ENCODE results near the gene MVB12A.

Gene MVB12A

DNA sequence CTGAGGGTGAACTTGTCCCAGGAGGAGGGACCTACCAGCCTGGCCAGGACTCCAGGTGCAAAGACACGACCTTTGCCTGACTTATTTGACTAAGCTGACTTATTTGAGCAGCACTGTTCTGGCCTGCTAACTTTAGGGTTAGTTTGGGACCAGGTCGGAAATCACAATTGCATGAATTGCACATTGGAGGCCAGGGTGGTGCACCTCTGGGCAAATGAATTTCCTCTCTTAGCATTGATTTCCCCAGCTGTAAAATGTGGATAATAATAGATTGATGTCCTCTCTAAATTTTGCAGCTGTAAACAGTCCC is 13.0 kb upstream of the MVB12A start:
- DNase-seq (ENCODE audit: extremely low read depth, insufficient read length): no peak

DNA sequence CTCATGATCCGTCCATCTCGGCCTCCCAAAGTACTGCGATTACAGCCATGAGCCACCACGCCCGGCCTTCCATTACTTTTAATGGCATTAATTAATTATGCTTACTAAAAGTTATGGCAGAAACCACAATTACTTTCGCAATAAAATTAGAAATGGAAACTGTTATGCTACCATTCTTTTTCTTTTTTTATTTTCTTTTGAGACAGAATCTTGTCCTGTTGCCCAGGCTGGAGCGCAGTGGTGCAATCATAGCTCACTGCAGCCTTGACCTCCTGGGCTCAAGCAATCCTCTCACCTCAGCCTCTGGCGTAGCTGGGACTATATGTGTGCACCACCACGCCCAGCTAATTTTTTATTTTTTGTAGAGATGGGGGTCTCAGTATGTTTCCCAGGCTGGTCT is 9.9 kb upstream of the MVB12A start:
- H3K27me3 ChIP-seq (replicated peaks; ENCODE audit: control insufficient read depth, insufficient read depth, low read length): no peaks in the 10 kb centered on the region
- no peak for DNase-seq (ENCODE audit: extremely low read depth, insufficient read length)
- no peak overlapping the region for H3K4me3 ChIP-seq (replicated peaks; ENCODE audit: low read depth, low read length)
- TF ChIP-seq, protein P1, sequence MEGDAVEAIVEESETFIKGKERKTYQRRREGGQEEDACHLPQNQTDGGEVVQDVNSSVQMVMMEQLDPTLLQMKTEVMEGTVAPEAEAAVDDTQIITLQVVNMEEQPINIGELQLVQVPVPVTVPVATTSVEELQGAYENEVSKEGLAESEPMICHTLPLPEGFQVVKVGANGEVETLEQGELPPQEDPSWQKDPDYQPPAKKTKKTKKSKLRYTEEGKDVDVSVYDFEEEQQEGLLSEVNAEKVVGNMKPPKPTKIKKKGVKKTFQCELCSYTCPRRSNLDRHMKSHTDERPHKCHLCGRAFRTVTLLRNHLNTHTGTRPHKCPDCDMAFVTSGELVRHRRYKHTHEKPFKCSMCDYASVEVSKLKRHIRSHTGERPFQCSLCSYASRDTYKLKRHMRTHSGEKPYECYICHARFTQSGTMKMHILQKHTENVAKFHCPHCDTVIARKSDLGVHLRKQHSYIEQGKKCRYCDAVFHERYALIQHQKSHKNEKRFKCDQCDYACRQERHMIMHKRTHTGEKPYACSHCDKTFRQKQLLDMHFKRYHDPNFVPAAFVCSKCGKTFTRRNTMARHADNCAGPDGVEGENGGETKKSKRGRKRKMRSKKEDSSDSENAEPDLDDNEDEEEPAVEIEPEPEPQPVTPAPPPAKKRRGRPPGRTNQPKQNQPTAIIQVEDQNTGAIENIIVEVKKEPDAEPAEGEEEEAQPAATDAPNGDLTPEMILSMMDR (IDR thresholded peaks at IDR 0.05; ENCODE audit: insufficient read depth, low read length, poor library complexity, severe bottlenecking): no peak
- H3K36me3 ChIP-seq (ENCODE audit: control insufficient read depth, insufficient read depth, low read length): peaks cover 13% of the 10 kb centered on the region

More for the DNA sequence above, 13.0 kb upstream of the MVB12A start:
- no peaks in the 10 kb centered on the region for H3K27me3 ChIP-seq (replicated peaks; ENCODE audit: control insufficient read depth, insufficient read depth, low read length)
- TF ChIP-seq, protein P1 (IDR thresholded peaks at IDR 0.05; ENCODE audit: insufficient read depth, low read length, poor library complexity, severe bottlenecking): no peak
- H3K4me3 ChIP-seq (replicated peaks; ENCODE audit: low read depth, low read length): peak overlapping the region; percentile 98
- peaks cover 15% of the 10 kb centered on the region for H3K36me3 ChIP-seq (ENCODE audit: control insufficient read depth, insufficient read depth, low read length)

DNA sequence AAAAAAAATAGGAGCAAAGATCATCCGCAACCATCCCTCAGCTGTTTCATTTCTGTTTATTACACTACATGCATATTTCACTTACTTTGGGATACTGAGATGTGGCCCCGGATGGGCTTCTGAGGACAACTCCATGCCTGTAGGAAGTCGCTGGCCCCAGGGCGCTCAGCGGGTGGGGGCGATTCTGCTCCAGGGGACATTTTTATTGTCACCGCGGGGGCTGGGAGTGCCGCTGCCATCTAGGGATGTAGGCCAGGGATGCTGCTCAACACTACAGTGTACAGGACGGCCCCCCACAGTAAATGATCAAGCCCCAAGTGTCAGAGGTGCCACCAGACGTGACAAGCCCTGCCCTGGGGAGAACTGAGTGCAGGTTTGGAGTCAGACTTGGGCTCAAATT is 8.0 kb upstream of the MVB12A start:
- no peak for DNase-seq (ENCODE audit: extremely low read depth, insufficient read length)
- H3K36me3 ChIP-seq (ENCODE audit: control insufficient read depth, insufficient read depth, low read length): peaks cover 13% of the 10 kb centered on the region
- H3K27me3 ChIP-seq (replicated peaks; ENCODE audit: control insufficient read depth, insufficient read depth, low read length): no peaks in the 10 kb centered on the region
- TF ChIP-seq, protein P1 (IDR thresholded peaks at IDR 0.05; ENCODE audit: insufficient read depth, low read length, poor library complexity, severe bottlenecking): no peak
- no peak overlapping the region for H3K4me3 ChIP-seq (replicated peaks; ENCODE audit: low read depth, low read length)

DNA sequence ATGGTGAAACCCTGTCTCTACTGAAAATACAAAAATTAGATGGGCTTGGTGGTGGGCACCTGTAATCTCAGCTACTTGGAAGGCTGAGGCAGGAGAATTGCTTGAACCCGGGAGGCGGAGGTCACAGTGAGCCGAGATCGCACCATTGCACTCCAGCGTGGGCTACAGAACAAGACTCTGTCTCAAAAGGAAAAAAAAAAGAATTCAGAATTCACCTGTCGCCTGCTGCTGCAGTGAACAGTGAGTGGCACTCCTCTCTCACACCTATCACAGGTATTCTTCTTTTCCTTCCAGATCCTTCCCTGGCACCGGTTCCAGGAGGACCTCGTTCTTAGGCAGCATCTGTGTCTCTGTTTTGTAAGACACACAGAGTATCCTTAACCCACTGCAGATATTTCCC is 5.8 kb upstream of the MVB12A start:
- Histone ChIP-seq H3K36me3 (ENCODE audit: control insufficient read depth, insufficient read depth, low read length) (peaks cover 13% of the 10 kb centered on the region), H3K4me3 (replicated peaks; ENCODE audit: low read depth, low read length) (no peak overlapping the region), H3K27me3 (replicated peaks; ENCODE audit: control insufficient read depth, insufficient read depth, low read length) (no peaks in the 10 kb centered on the region)
- TF ChIP-seq, protein P1 (IDR thresholded peaks at IDR 0.05; ENCODE audit: insufficient read depth, low read length, poor library complexity, severe bottlenecking): no peak
- DNase-seq (ENCODE audit: extremely low read depth, insufficient read length): no peak

DNA sequence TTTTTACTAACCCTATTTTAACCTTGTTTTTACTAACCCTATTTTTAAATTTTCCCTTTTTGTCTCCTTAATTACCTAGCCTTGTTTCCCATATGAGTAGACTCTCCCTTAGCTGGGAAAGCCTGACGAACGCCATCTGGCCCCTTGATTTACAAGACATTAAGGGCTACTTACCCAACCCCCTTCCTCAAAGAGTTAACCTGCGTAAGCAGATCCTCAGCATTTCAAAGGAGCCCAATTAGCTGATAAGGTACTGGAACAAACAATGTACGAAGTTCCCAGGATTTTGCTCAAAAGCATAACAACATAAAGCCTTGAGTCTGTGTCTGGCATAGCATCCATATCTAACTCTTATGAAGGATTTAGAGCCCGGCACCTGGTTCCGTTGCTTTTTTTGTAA is 4.7 kb upstream of the MVB12A start:
- no peaks in the 10 kb centered on the region for H3K27me3 ChIP-seq (replicated peaks; ENCODE audit: control insufficient read depth, insufficient read depth, low read length)
- no peak overlapping the region for H3K4me3 ChIP-seq (replicated peaks; ENCODE audit: low read depth, low read length)
- TF ChIP-seq, protein P1 (IDR thresholded peaks at IDR 0.05; ENCODE audit: insufficient read depth, low read length, poor library complexity, severe bottlenecking): no peak
- peaks cover 13% of the 10 kb centered on the region for H3K36me3 ChIP-seq (ENCODE audit: control insufficient read depth, insufficient read depth, low read length)
- DNase-seq (ENCODE audit: extremely low read depth, insufficient read length): no peak

DNA sequence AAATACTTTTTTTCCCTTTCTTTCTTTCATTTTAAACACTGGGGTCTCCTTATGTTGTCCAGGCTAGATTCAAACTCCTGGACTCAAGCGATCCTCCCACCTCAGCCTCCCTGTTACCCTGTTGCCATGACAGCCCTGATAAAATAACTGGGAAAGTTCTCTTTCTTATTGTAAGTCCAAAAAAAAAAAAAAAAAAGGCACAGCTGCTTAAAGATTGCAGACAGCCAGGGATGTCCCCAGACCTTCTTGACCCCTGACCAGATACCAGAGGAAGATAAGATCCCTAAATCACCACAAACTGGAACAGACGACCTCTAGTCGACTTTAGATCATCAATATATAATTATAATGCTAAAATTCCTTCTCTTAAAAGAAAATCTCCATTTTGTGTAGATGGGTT is 1.1 kb upstream of the MVB12A start:
- no peaks in the 10 kb centered on the region for H3K27me3 ChIP-seq (replicated peaks; ENCODE audit: control insufficient read depth, insufficient read depth, low read length)
- H3K36me3 ChIP-seq (ENCODE audit: control insufficient read depth, insufficient read depth, low read length): peaks cover 1% of the 10 kb centered on the region
- DNase-seq (ENCODE audit: extremely low read depth, insufficient read length): no peak
- TF ChIP-seq, protein P1 (IDR thresholded peaks at IDR 0.05; ENCODE audit: insufficient read depth, low read length, poor library complexity, severe bottlenecking): no peak
- no peak overlapping the region for H3K4me3 ChIP-seq (replicated peaks; ENCODE audit: low read depth, low read length)
